ENCODE measurements around the gene CCDC88C.

The CCDC88C gene

GRCh38 chr14:91358025-91358319 is 59.6 kb downstream of the CCDC88C start:
- DNase-seq (ENCODE audit: low read depth, low spot score): no peak
- no peak for TF ChIP-seq CTCF (IDR thresholded peaks at IDR 0.05; ENCODE audit: insufficient read depth, low read length, missing control alignments)
- H3K4me3 ChIP-seq (ENCODE audit: low read depth, low read length): no peak overlapping the region
- POLR2A ChIA-PET: no interaction called here
- CTCF ChIA-PET: no interaction called here

GRCh38 chr14:91357272-91358024 is 60.2 kb downstream of the CCDC88C start:
- POLR2A ChIA-PET: no interaction called here
- CTCF ChIA-PET: interaction anchor here (1.4 kb wide), 1 partner anchor 34 kb away, joined by 4 read pairs; no protein-coding TSS in a partner anchor
- H3K4me3 ChIP-seq (ENCODE audit: low read depth, low read length): no peak overlapping the region
- no peak for TF ChIP-seq CTCF (IDR thresholded peaks at IDR 0.05; ENCODE audit: insufficient read depth, low read length, missing control alignments)
- no peak for DNase-seq (ENCODE audit: low read depth, low spot score)

- DNase-seq (ENCODE audit: low read depth, low spot score): no peak
- H3K4me3 ChIP-seq (ENCODE audit: low read depth, low read length): no peak overlapping the region
- no peak for TF ChIP-seq CTCF (IDR thresholded peaks at IDR 0.05; ENCODE audit: insufficient read depth, low read length, missing control alignments)
- CTCF ChIA-PET: interaction anchor here (1.4 kb wide), 1 partner anchor 33 kb away, joined by 4 read pairs; no protein-coding TSS in a partner anchor
- POLR2A ChIA-PET: no interaction called here
Observed at GRCh38 chr14:91356181-91356763, 61.3 kb downstream of the CCDC88C start.

GRCh38 chr14:91354979-91355685 is 62.5 kb downstream of the CCDC88C start:
- POLR2A ChIA-PET: no interaction called here
- CTCF ChIA-PET: interaction anchor here (0.9 kb wide), 1 partner anchor 32 kb away, joined by 3 read pairs; no protein-coding TSS in a partner anchor
- peak; percentile 14 for TF ChIP-seq CTCF (IDR thresholded peaks at IDR 0.05; ENCODE audit: insufficient read depth, low read length, missing control alignments)
- DNase-seq (ENCODE audit: low read depth, low spot score): no peak
- H3K4me3 ChIP-seq (ENCODE audit: low read depth, low read length): no peak overlapping the region

- H3K4me3 ChIP-seq (ENCODE audit: low read depth, low read length): no peak overlapping the region
- CTCF ChIA-PET: no interaction called here
- TF ChIP-seq CTCF (IDR thresholded peaks at IDR 0.05; ENCODE audit: insufficient read depth, low read length, missing control alignments): no peak
- POLR2A ChIA-PET: no interaction called here
- no peak for DNase-seq (ENCODE audit: low read depth, low spot score)
Observed at GRCh38 chr14:91354221-91354916, 63.3 kb downstream of the CCDC88C start.

Measured in AG04449 (cell line).